ENCODE results near the gene SCRG1.

GRCh38 chr4:173436149-173436579 lies 37.2 kb upstream of the SCRG1 start:
- TF ChIP-seq RARB (CRISPR knock-in tag; IDR thresholded peaks at IDR 0.05) (no peak), POU6F1 (CRISPR knock-in tag; IDR thresholded peaks at IDR 0.05; ENCODE audit: borderline replicate concordance, low read depth) (no peak), ESRRG (CRISPR knock-in tag; IDR thresholded peaks at IDR 0.05) (no peak), ZFP3 (CRISPR knock-in tag; IDR thresholded peaks at IDR 0.05) (no peak), PATZ1 (CRISPR knock-in tag; IDR thresholded peaks at IDR 0.05; ENCODE audit: borderline replicate concordance) (no peak; the same call in 1 of the 2 replicates), CSDC2 (CRISPR knock-in tag; IDR thresholded peaks at IDR 0.05) (no peak), SNAI2 (CRISPR knock-in tag; IDR thresholded peaks at IDR 0.05) (no peak), ZC3H10 (CRISPR knock-in tag; IDR thresholded peaks at IDR 0.05) (no peak), BACH2 (CRISPR knock-in tag; IDR thresholded peaks at IDR 0.05; ENCODE audit: borderline replicate concordance) (no peak), TSHZ2 (CRISPR knock-in tag; IDR thresholded peaks at IDR 0.05) (peak; percentile 35; the same call in 1 of the 2 replicates), TOX (CRISPR knock-in tag; IDR thresholded peaks at IDR 0.05; ENCODE audit: borderline replicate concordance) (no peak), CREB5 (CRISPR knock-in tag; IDR thresholded peaks at IDR 0.05; ENCODE audit: low read depth) (no peak), OSR1 (CRISPR knock-in tag; IDR thresholded peaks at IDR 0.05) (no peak), GLIS3 (CRISPR knock-in tag; IDR thresholded peaks at IDR 0.05) (no peak)

Measured in SK-N-SH treated with all-trans-retinoic acid at 6 μM for 48 hours (cell line).